MCF 10A (cell line): ENCODE measurements around the gene CTTNBP2. TPM values are rescaled to one million over a fixed set of nuclear protein-coding genes. Genes with fewer than 3 reads are reported as not detected.

Experiments
- BruUV-seq: library from RNA; stranded (reverse); fragments of 400-500 nt; replicated peaks from 2 replicates; lab custom pipeline; 2021; lab: Mats Ljungman, UMichigan
- CTCF ChIA-PET: fragments of 300-600 bp; sonication (Branson Sonifier 250); formaldehyde crosslinking; extraction: SDS; loops from one replicate; lab custom pipeline; 2021; ENCODE audit warnings: antibody characterized with exemption, inconsistent platforms; lab: Yijun Ruan, JAX
- POLR2A ChIA-PET: fragments of 300-600, 350-650 bp; sonication (Branson Sonifier 250); formaldehyde crosslinking; extraction: SDS; loops from one replicate; lab custom pipeline; 2020; ENCODE audit warnings: antibody characterized with exemption, inconsistent platforms; lab: Yijun Ruan, JAX
- DNase-seq: peaks from one replicate; pipeline ENCODE4 v3.0.0-alpha.2; 2018; ENCODE audit not compliant: unreplicated experiment
- H3K27ac Mint-ChIP-seq: one replicate; pipeline ENCODE4 v1.8.0; 2022; ENCODE audit warnings: mild to moderate bottlenecking, low read depth, mixed read lengths; ENCODE audit not compliant: unreplicated experiment
- H3K27me3 Mint-ChIP-seq: one replicate; pipeline ENCODE4 v1.8.0; 2022; ENCODE audit warnings: mixed read lengths; ENCODE audit not compliant: insufficient read depth, unreplicated experiment
- H3K36me3 Mint-ChIP-seq: one replicate; pipeline ENCODE4 v1.8.0; 2022; ENCODE audit warnings: mild to moderate bottlenecking, moderate library complexity, mixed read lengths; ENCODE audit not compliant: insufficient read depth, unreplicated experiment
- H3K4me1 Mint-ChIP-seq: one replicate; pipeline ENCODE4 v1.8.0; 2022; ENCODE audit warnings: mixed read lengths; ENCODE audit not compliant: insufficient read depth, unreplicated experiment
- H3K4me3 Mint-ChIP-seq: one replicate; pipeline ENCODE4 v1.8.0; 2022; ENCODE audit warnings: mild to moderate bottlenecking, moderate library complexity, mixed read lengths; ENCODE audit not compliant: unreplicated experiment
- H3K9me3 Mint-ChIP-seq: one replicate; pipeline ENCODE4 v1.8.0; 2022; ENCODE audit warnings: mixed read lengths; ENCODE audit not compliant: unreplicated experiment
- CTCF ChIP-seq: fragments of 200-600 bp; IDR thresholded peaks from one replicate; pipeline ENCODE4 v1.8.0; 2022; ENCODE audit warnings: antibody characterized with exemption, mild to moderate bottlenecking; ENCODE audit not compliant: unreplicated experiment
- intact Hi-C: fragments of 100-400 bp; cut with micrococcal nuclease; formaldehyde crosslinking; loops from 2 replicates; pipeline ENCODE4 v1.14.1; 2022
- total RNA-seq: library from RNA; stranded (reverse); gene quantifications from 2 replicates; pipeline ENCODE4 v1.2.3, GENCODE V29; 2022

Gene CTTNBP2
- total RNA-seq, 1 experiment from 2014 or later = 0.98 TPM

GRCh38 chr7:117854186-117854585 is 19.1 kb downstream of the CTTNBP2 start:
- POLR2A ChIA-PET = no interaction called here
- Mint-ChIP-seq H3K4me3 (no peak overlapping the region), H3K27me3 (no peaks in the 10 kb centered on the region), H3K27ac (no peak overlapping the region), H3K4me1 (no peaks in the 10 kb centered on the region), H3K9me3 (no peaks in the 10 kb centered on the region), H3K36me3 (no peaks in the 10 kb centered on the region)
- no peak for TF ChIP-seq CTCF
- intact Hi-C loops = no loop called here
- no TSS peak for BruUV-seq
- CTCF ChIA-PET = no interaction called here
- DNase-seq = no peak

GRCh38 chr7:117848941-117849340 is 24.3 kb downstream of the CTTNBP2 start:
- no peak for TF ChIP-seq CTCF
- peaks cover 4% of the 10 kb centered on the region for H3K9me3 Mint-ChIP-seq
- POLR2A ChIA-PET = interaction anchor here (0.6 kb wide), 1 partner anchor 91 kb away, joined by 3 read pairs; no protein-coding TSS in a partner anchor
- no peak overlapping the region for H3K27ac Mint-ChIP-seq
- BruUV-seq = no TSS peak
- H3K36me3 Mint-ChIP-seq = no peaks in the 10 kb centered on the region
- CTCF ChIA-PET = interaction anchor here (0.9 to 1.8 kb wide), 2 partner anchors 11 to 19 kb away, joined by 3 read pairs; no protein-coding TSS in a partner anchor
- no peak overlapping the region for H3K4me3 Mint-ChIP-seq
- intact Hi-C loops = no loop called here
- no peaks in the 10 kb centered on the region for H3K4me1 Mint-ChIP-seq
- H3K27me3 Mint-ChIP-seq = no peaks in the 10 kb centered on the region
- no peak for DNase-seq

- no peak for DNase-seq
- Mint-ChIP-seq H3K27ac (no peak overlapping the region), H3K9me3 (peaks cover 9% of the 10 kb centered on the region), H3K27me3 (peaks cover 11% of the 10 kb centered on the region), H3K36me3 (no peaks in the 10 kb centered on the region), H3K4me3 (no peak overlapping the region), H3K4me1 (no peaks in the 10 kb centered on the region)
- no peak for TF ChIP-seq CTCF
- no TSS peak for BruUV-seq
- POLR2A ChIA-PET = no interaction called here
- CTCF ChIA-PET = interaction anchor here (0.7 kb wide), 1 partner anchor 93 kb away, joined by 3 read pairs; no protein-coding TSS in a partner anchor
- intact Hi-C loops = no loop called here
Observed at GRCh38 chr7:117844678-117845077, 28.6 kb downstream of the CTTNBP2 start.

GRCh38 chr7:117841611-117842010 is 31.6 kb downstream of the CTTNBP2 start:
- Mint-ChIP-seq H3K27ac (no peak overlapping the region), H3K27me3 (peaks cover 22% of the 10 kb centered on the region), H3K9me3 (peaks cover 9% of the 10 kb centered on the region), H3K4me3 (no peak overlapping the region), H3K4me1 (no peaks in the 10 kb centered on the region), H3K36me3 (no peaks in the 10 kb centered on the region)
- POLR2A ChIA-PET = no interaction called here
- no TSS peak for BruUV-seq
- intact Hi-C loops = no loop called here
- TF ChIP-seq CTCF = no peak
- CTCF ChIA-PET = interaction anchor here (0.7 kb wide), 1 partner anchor 1645 kb away, joined by 3 read pairs; no protein-coding TSS in a partner anchor
- no peak for DNase-seq
